ENCODE data around the gene AHNAK2. TPM values are rescaled to one million over a fixed set of nuclear protein-coding genes. Genes with fewer than 3 reads are reported as not detected.

Gene AHNAK2
- total and polyA plus RNA-seq, 9 donors, result 0.94 to 24.6 (median 3.9) TPM

- peak in 3 of 5 donors; percentile 7 to 19 (median 12) for DNase-seq
- intact Hi-C loops (cut with DNase I), result no loop called here
Measured at GRCh38 chr14:104889375-104889757, 88.8 kb downstream of the AHNAK2 start.

GRCh38 chr14:104888489-104889374 lies 89.4 kb downstream of the AHNAK2 start:
- DNase-seq, result peak in 3 of 5 donors; percentile 6 to 24 (median 18)
- Histone ChIP-seq H3K27ac (no peak overlapping the region), H3K4me3 (no peak overlapping the region), H3K4me1 (ENCODE audit: insufficient read depth) (no peaks in the 10 kb centered on the region), H3K36me3 (no peaks in the 10 kb centered on the region), H3K27me3 (no peaks in the 10 kb centered on the region), H3K9me3 (no peaks in the 10 kb centered on the region)
- intact Hi-C loops (cut with DNase I), result no loop called here
- no peak for TF ChIP-seq CTCF (IDR thresholded peaks at IDR 0.05)
- TF ChIP-seq POLR2A (IDR thresholded peaks at IDR 0.05), result no peak
- TF ChIP-seq EP300 (IDR thresholded peaks at IDR 0.05), result no peak
- 90 to 95% (median 90%) methylated on average over 17 to 26 of the region's 26 CpGs for WGBS, 3 donors

More at GRCh38 chr14:104889375-104889757, 88.8 kb downstream of the AHNAK2 start:
- 84 to 89% (median 84%) methylated on average over 23 of the region's 23 CpGs for WGBS, 3 donors
- Histone ChIP-seq H3K27me3 (no peaks in the 10 kb centered on the region), H3K4me1 (ENCODE audit: insufficient read depth) (no peaks in the 10 kb centered on the region), H3K36me3 (no peaks in the 10 kb centered on the region), H3K4me3 (no peak overlapping the region), H3K27ac (no peak overlapping the region), H3K9me3 (no peaks in the 10 kb centered on the region)
- TF ChIP-seq CTCF (IDR thresholded peaks at IDR 0.05) (no peak), EP300 (IDR thresholded peaks at IDR 0.05) (no peak), POLR2A (IDR thresholded peaks at IDR 0.05) (no peak)

- intact Hi-C loops (cut with DNase I), result no loop called here
- Histone ChIP-seq H3K4me3 (no peak overlapping the region), H3K9me3 (no peaks in the 10 kb centered on the region), H3K4me1 (ENCODE audit: insufficient read depth) (no peaks in the 10 kb centered on the region), H3K36me3 (no peaks in the 10 kb centered on the region), H3K27ac (no peak overlapping the region), H3K27me3 (no peaks in the 10 kb centered on the region)
- TF ChIP-seq EP300 (IDR thresholded peaks at IDR 0.05) (no peak), POLR2A (IDR thresholded peaks at IDR 0.05) (no peak), CTCF (IDR thresholded peaks at IDR 0.05) (no peak)
- peak; percentile 9 to 32 (median 20) for DNase-seq
- 91 to 93% (median 92%) methylated on average over 24 to 33 of the region's 33 CpGs for WGBS, 3 donors
Measured at GRCh38 chr14:104887623-104888488, 90.3 kb downstream of the AHNAK2 start.

Other genes starting within 250 kb of the AHNAK2 start
- 100 to 1,000 TPM in 3 of 7 donors, 10 to 100 TPM in 4; 85.7 to 385 (median 91.6) TPM for gene SIVA1, start 225.2 kb downstream of the AHNAK2 start, total RNA-seq
- 100 to 1,000 TPM in 1 of 2 donors, 1 to 10 TPM in 1; 2.4 to 249 TPM for gene SIVA1, start 225.2 kb downstream of the AHNAK2 start, polyA plus RNA-seq
- 100 to 1,000 TPM in 4 of 7 donors, 10 to 100 TPM in 3; 58.1 to 105 (median 103) TPM for gene AKT1, start 182.6 kb downstream of the AHNAK2 start, total RNA-seq
- gene AKT1, start 182.6 kb downstream of the AHNAK2 start, polyA plus RNA-seq, result 10 to 100 TPM; 53.9 to 72.6 TPM
- gene ZBTB42, start 177.3 kb downstream of the AHNAK2 start, total RNA-seq, result 10 to 100 TPM in 1 of 7 donors, 1 to 10 TPM in 6; 2.0 to 18.7 (median 4.1) TPM
- gene ZBTB42, start 177.3 kb downstream of the AHNAK2 start, polyA plus RNA-seq, result 1 to 10 TPM in 1 of 2 donors, under 1 TPM in 1; 0.42 to 1.8 TPM
- 10 to 100 TPM in 4 of 7 donors, 1 to 10 TPM in 3; 3.0 to 22.7 (median 11.7) TPM for gene CEP170B, start 113.1 kb downstream of the AHNAK2 start, total RNA-seq
- gene CEP170B, start 113.1 kb downstream of the AHNAK2 start, polyA plus RNA-seq, result 1 to 10 TPM; 1.9 to 5.1 TPM
- gene PLD4, start 53.5 kb downstream of the AHNAK2 start, total RNA-seq, result 1 to 10 TPM in 4 of 7 donors, under 1 TPM in 2, not detected in 1; 0.32 to 3.2 (median 1.4) TPM
- under 1 TPM; 0.12 to 0.48 TPM for gene PLD4, start 53.5 kb downstream of the AHNAK2 start, polyA plus RNA-seq
- 10 to 100 TPM in 2 of 7 donors, 1 to 10 TPM in 5; 3.5 to 15.7 (median 9.6) TPM for gene CLBA1, start 7.4 kb upstream of the AHNAK2 start, total RNA-seq
- gene CLBA1, start 7.4 kb upstream of the AHNAK2 start, polyA plus RNA-seq, result 1 to 10 TPM; 6.4 to 6.7 TPM
- 1 to 10 TPM; 6.3 to 9.4 (median 7.6) TPM for gene CDCA4, start 42.7 kb upstream of the AHNAK2 start, total RNA-seq
- gene CDCA4, start 42.7 kb upstream of the AHNAK2 start, polyA plus RNA-seq, result 1 to 10 TPM; 2.9 to 7.3 TPM
- gene GPR132, start 87.1 kb upstream of the AHNAK2 start, total RNA-seq, result 1 to 10 TPM in 1 of 7 donors, under 1 TPM in 6; 0.35 to 2.0 (median 0.79) TPM
- gene GPR132, start 87.1 kb upstream of the AHNAK2 start, polyA plus RNA-seq, result under 1 TPM; 0.27 to 0.45 TPM
- 10 to 100 TPM in 1 of 7 donors, 1 to 10 TPM in 6; 2.5 to 10.2 (median 6.5) TPM for gene JAG2, start 190.4 kb upstream of the AHNAK2 start, total RNA-seq
- 1 to 10 TPM in 1 of 2 donors, under 1 TPM in 1; 0.78 to 7.0 TPM for gene JAG2, start 190.4 kb upstream of the AHNAK2 start, polyA plus RNA-seq
- gene NUDT14, start 202.9 kb upstream of the AHNAK2 start, total RNA-seq, result 10 to 100 TPM in 6 of 7 donors, 1 to 10 TPM in 1; 3.7 to 22.5 (median 12.2) TPM
- gene NUDT14, start 202.9 kb upstream of the AHNAK2 start, polyA plus RNA-seq, result 10 to 100 TPM in 1 of 2 donors, under 1 TPM in 1; 0.68 to 10.9 TPM

Measured in ovary (tissue), 9 donors.